HG03159 (cell line): ENCODE measurements around the gene GHRHR.
A peak's percentile ranks its signal among the peaks of the same experiment; 100 is the strongest.

Source experiments
- ATAC-seq: cut with Tn5 transposase; IDR thresholded peaks from one replicate; pipeline ENCODE4 v1.9.1; 2021; ENCODE audit warnings: mild to moderate bottlenecking, moderate library complexity; ENCODE audit not compliant: unreplicated experiment

Gene GHRHR

GRCh38 chr7:30927559-30927958, 36.2 kb upstream of the GHRHR start:
- no peak for ATAC-seq

- no peak for ATAC-seq
Measured at GRCh38 chr7:30928254-30928872, 35.4 kb upstream of the GHRHR start.

GRCh38 chr7:30929686-30930085, 34.1 kb upstream of the GHRHR start:
- no peak for ATAC-seq

GRCh38 chr7:30930621-30931020, 33.1 kb upstream of the GHRHR start:
- no peak for ATAC-seq

GRCh38 chr7:30931161-30931928, 32.4 kb upstream of the GHRHR start:
- ATAC-seq = no peak

- ATAC-seq = no peak
Measured at GRCh38 chr7:30931929-30932540, 31.7 kb upstream of the GHRHR start.

GRCh38 chr7:30932562-30932961, 31.2 kb upstream of the GHRHR start:
- no peak for ATAC-seq

- ATAC-seq = no peak
Measured at GRCh38 chr7:30933124-30933974, 30.4 kb upstream of the GHRHR start.

- ATAC-seq = no peak
Measured at GRCh38 chr7:30934225-30934624, 29.5 kb upstream of the GHRHR start.

- no peak for ATAC-seq
Measured at GRCh38 chr7:30934732-30935568, 28.8 kb upstream of the GHRHR start.

GRCh38 chr7:30935569-30935877, 28.2 kb upstream of the GHRHR start:
- ATAC-seq = no peak

- no peak for ATAC-seq
Measured at GRCh38 chr7:30936650-30937245, 27.0 kb upstream of the GHRHR start.

- ATAC-seq = no peak
Measured at GRCh38 chr7:30937416-30937815, 26.3 kb upstream of the GHRHR start.

- peak; percentile 78 for ATAC-seq
Measured at GRCh38 chr7:30938435-30939316, 25.1 kb upstream of the GHRHR start.

- no peak for ATAC-seq
Measured at GRCh38 chr7:30941582-30942323, 22.0 kb upstream of the GHRHR start.

GRCh38 chr7:30950197-30950596, 13.6 kb upstream of the GHRHR start:
- no peak for ATAC-seq

- ATAC-seq = no peak
Measured at GRCh38 chr7:30954914-30955313, 8.8 kb upstream of the GHRHR start.

GRCh38 chr7:30956704-30957103, 7.0 kb upstream of the GHRHR start:
- no peak for ATAC-seq

GRCh38 chr7:30965372-30965771, 1.6 kb downstream of the GHRHR start:
- ATAC-seq = no peak
